ENCODE measurements around the gene NTM. TPM values are rescaled to one million over a fixed set of nuclear protein-coding genes. Genes with fewer than 3 reads are reported as not detected.
"Not testable (repeated sequence)": the region's sequence is repeated elsewhere in the genome, so short reads cannot be mapped to it uniquely, and the experiment has no call there.

NTM gene
- total RNA-seq, 2 donors from 2014 or later = not detected

DNA sequence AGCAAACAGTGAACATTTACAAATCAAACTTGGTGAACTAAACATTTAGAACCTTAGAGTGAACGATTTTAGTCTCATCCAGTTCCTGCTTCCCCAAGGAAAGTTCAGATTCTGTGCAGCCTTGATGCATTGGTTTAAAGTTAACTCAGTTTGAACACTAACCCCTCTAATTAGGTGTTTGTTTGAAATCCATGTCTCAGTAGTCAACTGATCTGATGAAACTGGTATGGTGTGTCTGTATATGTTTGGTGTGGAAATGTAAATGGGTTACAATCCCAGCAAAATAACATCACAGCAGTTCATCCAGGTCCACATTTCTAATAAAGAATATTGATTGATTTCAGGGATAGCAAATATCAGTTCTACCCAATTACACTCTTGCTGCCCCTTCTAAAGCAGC, 532.0 kb downstream of the NTM start:
- no peaks in the 10 kb centered on the region for H3K4me1 Mint-ChIP-seq (ENCODE audit: low read depth)
- H3K9me3 Mint-ChIP-seq = peaks cover 2 to 6% of the 10 kb centered on the region in 2 donors
- DNase-seq (no peak), ATAC-seq (replicated peaks in 1 of 2) (no peak)
- peaks cover 0 to 3% of the 10 kb centered on the region in 2 donors for H3K36me3 Mint-ChIP-seq (ENCODE audit: insufficient read depth in 2 of 2)
- no peak overlapping the region for H3K27ac Mint-ChIP-seq
- H3K4me3 Mint-ChIP-seq = no peak overlapping the region
- H3K27me3 Mint-ChIP-seq (ENCODE audit: low read depth) = peaks cover 9% of the 10 kb centered on the region

DNA sequence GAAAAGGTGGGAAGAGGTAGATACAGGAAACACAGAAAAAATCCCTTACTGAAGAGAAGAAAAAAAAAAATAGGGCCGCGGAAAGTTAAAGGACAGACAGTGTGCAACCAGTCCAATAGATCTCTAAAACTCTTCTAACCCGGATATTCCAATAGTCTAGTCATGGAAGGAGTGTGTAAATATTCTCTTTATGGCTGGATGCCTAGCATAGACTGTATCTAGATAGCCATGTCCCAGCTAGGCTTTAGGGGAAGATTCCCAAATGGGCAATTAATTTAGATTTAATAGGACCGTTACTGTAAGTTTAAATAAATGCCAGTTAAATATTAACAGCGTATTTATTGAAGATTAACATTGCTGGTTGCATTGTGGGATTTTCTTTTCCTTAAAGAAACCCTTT, 532.7 kb downstream of the NTM start:
- Mint-ChIP-seq H3K4me1 (ENCODE audit: low read depth) (no peaks in the 10 kb centered on the region), H3K27ac (no peak overlapping the region), H3K4me3 (no peak overlapping the region), H3K36me3 (ENCODE audit: insufficient read depth in 2 of 2) (peaks cover 0 to 3% of the 10 kb centered on the region in 2 donors), H3K9me3 (peaks cover 2 to 6% of the 10 kb centered on the region in 2 donors), H3K27me3 (ENCODE audit: low read depth) (peaks cover 11% of the 10 kb centered on the region)
- ATAC-seq (replicated peaks in 1 of 2) = no peak
- DNase-seq = no peak

DNA sequence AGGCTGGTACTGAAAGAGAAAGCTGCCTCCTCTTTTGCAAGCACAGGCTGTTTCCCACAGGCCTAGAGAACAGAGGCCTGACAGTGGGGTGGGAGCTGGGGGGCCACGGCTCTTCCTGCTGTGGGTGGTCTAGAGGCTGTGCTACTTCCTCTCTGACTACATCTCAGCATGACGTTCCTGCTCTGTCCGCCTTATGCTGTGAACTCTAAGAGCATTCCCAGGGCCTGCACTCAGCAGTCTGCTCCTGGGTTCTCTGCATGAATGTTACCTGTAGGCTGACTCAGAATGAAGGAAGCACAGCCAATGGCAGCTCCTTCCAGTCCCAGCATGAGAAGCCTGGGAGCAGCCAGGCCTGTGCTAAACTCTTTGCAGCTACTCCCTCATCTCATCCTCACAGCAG, 534.3 kb downstream of the NTM start:
- peaks cover 0 to 3% of the 10 kb centered on the region in 2 donors for H3K36me3 Mint-ChIP-seq (ENCODE audit: insufficient read depth in 2 of 2)
- H3K27me3 Mint-ChIP-seq (ENCODE audit: low read depth) = peaks cover 24% of the 10 kb centered on the region
- ATAC-seq (replicated peaks in 1 of 2) (no peak), DNase-seq (no peak)
- no peaks in the 10 kb centered on the region for H3K4me1 Mint-ChIP-seq (ENCODE audit: low read depth)
- no peak overlapping the region for H3K4me3 Mint-ChIP-seq
- H3K9me3 Mint-ChIP-seq = peaks cover 0 to 4% of the 10 kb centered on the region in 2 donors
- no peak overlapping the region for H3K27ac Mint-ChIP-seq

DNA sequence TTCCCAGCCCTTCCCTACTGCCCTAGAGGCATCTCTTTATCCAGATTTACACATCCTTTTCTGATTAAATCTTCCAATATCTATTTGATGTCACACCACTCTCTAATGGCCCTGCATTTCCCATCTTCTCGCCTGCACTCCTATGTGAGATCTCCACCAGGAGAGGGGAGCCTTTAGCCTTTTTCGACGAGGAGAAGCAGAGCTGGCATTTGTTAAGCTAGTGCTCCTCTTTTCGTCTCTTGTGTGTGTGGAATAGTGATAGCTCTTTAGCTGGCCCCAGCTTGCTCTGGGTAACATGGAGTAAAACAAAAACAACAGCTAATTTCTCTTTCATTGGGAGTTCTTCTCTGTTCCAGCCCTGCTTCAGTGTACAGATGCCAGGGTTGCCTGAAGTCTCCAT, 536.5 kb downstream of the NTM start:
- ATAC-seq (replicated peaks in 1 of 2) (no peak), DNase-seq (no peak)

DNA sequence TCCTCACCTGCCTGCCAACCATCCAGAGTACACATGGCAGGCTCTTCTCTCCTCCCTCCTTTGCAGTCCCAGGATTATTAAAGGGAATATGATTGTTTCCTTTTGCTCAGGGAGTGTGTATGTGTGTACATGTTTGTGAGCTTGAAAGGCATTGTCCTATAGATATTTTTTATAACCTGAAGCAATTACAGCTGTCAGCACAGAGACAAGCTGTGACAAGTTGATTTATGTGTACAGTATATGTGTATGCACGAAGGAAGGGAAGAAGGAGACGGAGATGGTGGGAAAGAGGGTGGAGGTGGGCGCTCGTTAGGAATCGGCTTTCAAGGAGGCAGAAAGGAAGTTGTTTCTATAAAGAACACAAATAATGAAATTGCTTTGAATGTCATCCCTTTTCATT, 537.0 kb downstream of the NTM start:
- DNase-seq = no peak
- Mint-ChIP-seq H3K4me1 (ENCODE audit: low read depth) (no peaks in the 10 kb centered on the region), H3K36me3 (ENCODE audit: insufficient read depth in 2 of 2) (peaks cover 0 to 3% of the 10 kb centered on the region in 2 donors), H3K27ac (no peak overlapping the region), H3K27me3 (ENCODE audit: low read depth) (peaks cover 34% of the 10 kb centered on the region), H3K9me3 (peaks cover 0 to 4% of the 10 kb centered on the region in 2 donors), H3K4me3 (no peak overlapping the region)
- no peak for ATAC-seq (replicated peaks in 1 of 2)

More for the DNA sequence above, 536.5 kb downstream of the NTM start:
- H3K9me3 Mint-ChIP-seq = peaks cover 0 to 4% of the 10 kb centered on the region in 2 donors
- no peak overlapping the region for H3K27ac Mint-ChIP-seq
- no peak overlapping the region for H3K4me3 Mint-ChIP-seq
- H3K4me1 Mint-ChIP-seq (ENCODE audit: low read depth) = no peaks in the 10 kb centered on the region
- peaks cover 30% of the 10 kb centered on the region for H3K27me3 Mint-ChIP-seq (ENCODE audit: low read depth)
- peaks cover 0 to 3% of the 10 kb centered on the region in 2 donors for H3K36me3 Mint-ChIP-seq (ENCODE audit: insufficient read depth in 2 of 2)

DNA sequence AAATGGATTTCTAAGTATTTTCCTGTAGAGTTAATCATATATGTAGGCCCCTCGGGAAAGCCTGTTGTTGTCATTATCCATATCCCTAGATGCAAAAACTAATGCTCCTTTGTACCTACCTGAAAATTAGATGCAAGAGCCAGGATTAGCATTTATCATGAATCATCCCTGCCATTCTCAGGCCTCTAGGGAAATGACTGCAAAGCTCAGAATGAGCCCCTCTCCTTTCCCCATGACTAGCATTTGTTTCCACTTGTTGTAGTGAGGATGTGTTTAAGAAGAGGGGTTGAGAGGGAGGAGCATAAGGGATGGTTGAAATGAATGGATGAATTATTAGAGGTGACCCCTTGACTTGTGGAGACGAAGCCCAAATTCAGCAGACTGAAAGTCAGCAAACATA, 537.9 kb downstream of the NTM start:
- Mint-ChIP-seq H3K9me3 (peaks cover 0 to 4% of the 10 kb centered on the region in 2 donors), H3K4me3 (no peak overlapping the region), H3K36me3 (ENCODE audit: insufficient read depth in 2 of 2) (peaks cover 0 to 3% of the 10 kb centered on the region in 2 donors), H3K4me1 (ENCODE audit: low read depth) (no peaks in the 10 kb centered on the region), H3K27me3 (ENCODE audit: low read depth) (peaks cover 43% of the 10 kb centered on the region), H3K27ac (no peak overlapping the region)
- no peak for DNase-seq
- ATAC-seq (replicated peaks in 1 of 2) = no peak

DNA sequence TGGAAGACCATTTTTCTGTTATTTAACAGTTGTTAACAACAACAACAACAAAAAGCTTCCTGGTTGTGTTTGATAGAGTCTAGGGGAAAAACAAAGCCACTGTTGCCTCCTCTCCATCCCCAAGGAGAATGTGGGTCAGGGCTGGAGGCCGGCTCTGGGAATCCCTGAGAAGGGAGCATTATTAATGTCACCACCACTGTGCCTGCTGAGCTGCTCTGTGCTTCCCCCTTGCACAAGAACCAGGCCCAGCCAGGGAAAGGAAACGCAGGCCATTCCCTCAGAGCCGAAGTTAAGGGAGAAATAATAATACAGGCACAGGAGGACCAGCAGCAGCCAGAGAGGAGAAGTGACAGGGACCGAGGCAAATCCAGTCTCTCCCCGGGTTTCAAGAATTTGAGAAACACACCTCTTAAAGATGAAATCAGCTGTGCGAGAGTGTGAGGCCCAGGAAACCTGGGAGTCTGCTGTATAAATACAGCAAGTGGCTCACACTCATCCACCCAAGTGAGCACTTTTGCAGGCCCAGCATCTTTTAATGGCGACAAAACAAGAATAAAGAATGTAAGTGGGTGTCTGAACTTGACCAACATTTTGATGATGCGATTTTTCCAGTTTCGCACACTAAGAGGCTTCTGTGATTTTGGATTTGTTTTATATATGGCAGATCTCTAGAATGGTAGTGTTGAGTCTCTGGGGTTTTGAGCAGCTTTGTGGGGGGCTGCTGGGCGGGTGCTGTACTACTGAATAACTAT, 539.2 kb downstream of the NTM start:
- peaks cover 43% of the 10 kb centered on the region for H3K27me3 Mint-ChIP-seq (ENCODE audit: low read depth)
- H3K27ac Mint-ChIP-seq = no peak overlapping the region
- peaks cover 0 to 4% of the 10 kb centered on the region in 2 donors for H3K9me3 Mint-ChIP-seq
- ATAC-seq (replicated peaks in 1 of 2) (no peak), DNase-seq (no peak)
- H3K4me3 Mint-ChIP-seq = no peak overlapping the region
- H3K36me3 Mint-ChIP-seq (ENCODE audit: insufficient read depth in 2 of 2) = peaks cover 0 to 3% of the 10 kb centered on the region in 2 donors
- H3K4me1 Mint-ChIP-seq (ENCODE audit: low read depth) = no peaks in the 10 kb centered on the region

DNA sequence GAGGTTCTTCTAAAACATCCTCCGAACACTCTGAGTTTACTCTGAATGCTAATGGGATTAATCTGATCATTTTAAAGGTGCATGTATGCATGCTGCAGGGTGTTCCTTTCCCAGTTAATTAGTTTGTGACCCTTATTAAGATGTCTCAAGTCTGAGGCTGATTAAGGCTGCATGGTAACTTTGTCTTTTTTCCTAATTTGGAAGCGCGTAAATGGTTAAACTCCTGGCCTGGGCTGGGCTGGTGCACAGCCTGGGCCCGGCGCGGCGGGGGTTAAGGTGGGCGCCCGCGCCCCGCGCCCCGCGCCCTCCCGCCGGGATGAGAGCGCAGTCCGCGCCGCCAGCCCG, 539.7 kb downstream of the NTM start:
- peaks cover 0 to 3% of the 10 kb centered on the region in 2 donors for H3K36me3 Mint-ChIP-seq (ENCODE audit: insufficient read depth in 2 of 2)
- no peaks in the 10 kb centered on the region for H3K4me1 Mint-ChIP-seq (ENCODE audit: low read depth)
- peaks cover 43% of the 10 kb centered on the region for H3K27me3 Mint-ChIP-seq (ENCODE audit: low read depth)
- no peak overlapping the region for H3K4me3 Mint-ChIP-seq
- H3K27ac Mint-ChIP-seq = no peak overlapping the region
- H3K9me3 Mint-ChIP-seq = peaks cover 0 to 4% of the 10 kb centered on the region in 2 donors
- no peak for DNase-seq
- no peak for ATAC-seq (replicated peaks in 1 of 2)

DNA sequence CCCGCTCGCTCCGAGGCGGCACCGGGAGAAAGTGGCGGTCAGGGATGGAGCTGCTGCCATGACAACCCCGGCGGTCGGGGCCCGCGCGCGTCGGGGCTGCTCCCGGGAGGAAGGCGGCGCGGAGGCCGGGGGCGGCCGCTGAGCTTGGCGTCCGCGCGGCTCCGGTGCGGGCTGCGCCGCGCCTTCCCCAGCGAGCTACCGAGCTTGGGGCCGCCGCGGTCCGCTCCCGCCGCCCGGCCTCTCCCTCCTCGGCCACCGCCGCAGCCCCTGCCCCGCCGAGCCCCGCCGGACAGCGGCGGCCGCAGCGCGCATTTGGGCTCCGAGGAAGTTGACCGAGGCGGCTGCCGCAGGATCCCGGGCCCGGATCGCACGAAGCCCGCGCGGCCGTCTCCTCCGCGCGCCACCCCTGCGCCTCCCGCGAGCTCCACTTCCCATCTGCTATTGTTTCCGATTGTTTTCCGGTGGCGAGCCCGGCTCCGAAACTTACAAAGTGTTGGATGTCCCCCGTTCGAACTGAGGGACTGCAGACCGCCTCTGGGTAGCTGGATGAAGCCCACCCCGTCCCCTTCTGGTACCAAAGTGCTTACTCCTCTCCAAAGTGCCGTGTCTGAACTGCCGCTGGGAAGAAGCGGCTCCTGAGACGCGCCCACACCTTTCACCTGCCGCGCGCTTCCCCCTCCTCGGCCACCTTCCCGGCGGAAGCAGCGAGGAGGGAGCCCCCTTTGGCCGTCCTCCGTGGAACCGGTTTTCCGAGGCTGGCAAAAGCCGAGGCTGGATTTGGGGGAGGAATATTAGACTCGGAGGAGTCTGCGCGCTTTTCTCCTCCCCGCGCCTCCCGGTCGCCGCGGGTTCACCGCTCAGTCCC, 540.3 kb downstream of the NTM start:
- no peak for ATAC-seq (replicated peaks in 1 of 2)
- H3K4me3 Mint-ChIP-seq = no peak overlapping the region

DNA sequence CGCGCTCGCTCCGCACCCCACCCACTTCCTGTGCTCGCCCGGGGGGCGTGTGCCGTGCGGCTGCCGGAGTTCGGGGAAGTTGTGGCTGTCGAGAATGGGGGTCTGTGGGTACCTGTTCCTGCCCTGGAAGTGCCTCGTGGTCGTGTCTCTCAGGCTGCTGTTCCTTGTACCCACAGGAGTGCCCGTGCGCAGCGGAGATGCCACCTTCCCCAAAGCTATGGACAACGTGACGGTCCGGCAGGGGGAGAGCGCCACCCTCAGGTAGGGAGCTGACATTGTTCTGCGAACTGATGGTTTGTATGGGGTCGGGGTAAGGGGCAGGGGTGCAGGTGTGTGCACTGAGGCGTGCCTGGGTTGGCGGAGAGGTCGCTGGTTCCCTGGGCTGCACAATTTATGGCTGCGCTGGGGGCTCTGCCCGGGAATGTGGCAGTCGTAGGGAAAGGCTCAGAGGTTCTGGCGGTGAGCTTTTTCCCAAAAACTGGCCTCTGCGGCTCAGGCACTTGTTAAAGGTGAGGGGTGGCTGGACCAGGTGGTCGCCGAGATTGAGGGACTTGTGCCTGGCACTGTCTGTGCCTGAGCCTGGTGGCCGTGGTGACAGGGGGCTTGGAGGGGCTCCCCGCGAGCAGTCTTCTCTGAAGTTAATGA, 541.1 kb downstream of the NTM start:
- H3K4me1 Mint-ChIP-seq (ENCODE audit: low read depth); H3K4me3 Mint-ChIP-seq; H3K9me3 Mint-ChIP-seq; DNase-seq; ATAC-seq (replicated peaks in 1 of 2); H3K36me3 Mint-ChIP-seq (ENCODE audit: insufficient read depth in 2 of 2); H3K27ac Mint-ChIP-seq: not testable (repeated sequence)
- peaks cover 43% of the 10 kb centered on the region for H3K27me3 Mint-ChIP-seq (ENCODE audit: low read depth)

More for the DNA sequence above, 540.3 kb downstream of the NTM start:
- DNase-seq = no peak
- Mint-ChIP-seq H3K9me3 (peaks cover 2 to 4% of the 10 kb centered on the region in 2 donors), H3K27me3 (ENCODE audit: low read depth) (peaks cover 43% of the 10 kb centered on the region), H3K27ac (no peak overlapping the region), H3K36me3 (ENCODE audit: insufficient read depth in 2 of 2) (peaks cover 0 to 2% of the 10 kb centered on the region in 2 donors), H3K4me1 (ENCODE audit: low read depth) (no peaks in the 10 kb centered on the region)

DNA sequence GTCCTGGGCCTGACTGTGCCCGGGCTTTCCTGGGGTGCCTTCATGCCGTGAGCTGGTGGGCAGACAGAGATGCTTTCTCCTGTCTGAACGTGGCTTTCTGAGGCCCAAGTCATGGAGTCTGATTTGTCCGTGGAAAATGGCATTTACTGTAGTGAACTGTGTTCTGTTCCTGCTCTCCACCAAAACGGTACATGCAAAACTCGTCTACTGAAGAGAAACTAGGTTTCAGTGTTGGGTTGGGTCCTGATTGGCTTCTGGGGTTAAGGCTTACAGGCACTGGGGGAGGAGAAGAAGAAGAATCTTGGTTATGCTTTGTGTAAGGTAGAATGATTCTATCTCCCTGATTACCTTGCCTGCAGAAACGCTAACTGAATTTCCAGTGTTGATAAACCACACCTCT, 541.7 kb downstream of the NTM start:
- Mint-ChIP-seq H3K27me3 (ENCODE audit: low read depth) (peaks cover 36% of the 10 kb centered on the region), H3K4me1 (ENCODE audit: low read depth) (no peaks in the 10 kb centered on the region)
- no peak for DNase-seq

DNA sequence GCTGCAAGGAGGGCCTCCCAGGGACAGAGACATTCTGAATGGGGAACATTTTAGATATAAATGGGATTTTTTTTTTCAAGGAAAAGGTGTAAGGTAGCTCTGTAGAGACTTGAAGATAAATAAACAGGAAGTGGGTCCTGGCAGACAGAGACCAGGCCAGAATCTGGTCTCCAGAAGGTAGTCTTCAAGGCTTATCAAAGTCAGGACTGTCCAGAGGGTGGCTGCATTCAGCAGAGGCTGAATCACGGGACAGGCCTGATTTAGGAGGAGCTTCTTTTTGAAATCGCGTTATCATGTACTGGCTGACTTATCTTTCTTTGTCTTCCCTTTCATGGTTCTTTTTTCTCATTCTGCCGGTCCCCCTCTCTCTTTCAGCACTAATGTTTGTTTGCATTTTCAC, 542.9 kb downstream of the NTM start:
- Mint-ChIP-seq H3K4me3 (no peak overlapping the region), H3K27ac (no peak overlapping the region), H3K9me3 (peaks cover 0 to 2% of the 10 kb centered on the region in 2 donors), H3K36me3 (ENCODE audit: insufficient read depth in 2 of 2) (peaks cover 0 to 2% of the 10 kb centered on the region in 2 donors), H3K4me1 (ENCODE audit: low read depth) (no peaks in the 10 kb centered on the region), H3K27me3 (ENCODE audit: low read depth) (peaks cover 30% of the 10 kb centered on the region)
- ATAC-seq (replicated peaks in 1 of 2) = no peak
- DNase-seq = no peak

More for the DNA sequence above, 541.7 kb downstream of the NTM start:
- Mint-ChIP-seq H3K9me3 (peaks cover 0 to 2% of the 10 kb centered on the region in 2 donors), H3K27ac (no peak overlapping the region), H3K36me3 (ENCODE audit: insufficient read depth in 2 of 2) (peaks cover 0 to 2% of the 10 kb centered on the region in 2 donors), H3K4me3 (no peak overlapping the region)
- ATAC-seq (replicated peaks in 1 of 2) = no peak

DNA sequence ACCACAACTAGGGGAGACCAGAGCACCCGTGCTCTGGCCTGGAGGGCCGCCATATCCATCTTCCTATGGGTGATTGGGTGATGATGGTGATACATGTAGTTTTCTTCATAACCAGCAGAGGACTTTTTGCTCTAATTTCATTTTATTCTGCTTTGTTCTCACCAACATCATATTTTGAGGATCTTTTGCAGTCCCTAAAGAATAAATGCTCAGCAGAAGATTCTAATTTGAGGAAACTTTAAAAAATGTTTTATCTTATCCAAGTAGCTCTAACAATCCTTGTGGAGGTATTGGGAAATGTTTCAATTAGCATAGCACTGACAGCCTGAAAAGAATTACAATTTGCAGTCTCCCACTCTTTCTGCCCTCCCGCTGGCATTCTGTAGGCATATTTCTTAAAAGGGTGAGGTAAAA, 544.0 kb downstream of the NTM start:
- H3K27me3 Mint-ChIP-seq (ENCODE audit: low read depth) = peaks cover 21% of the 10 kb centered on the region
- no peak overlapping the region for H3K27ac Mint-ChIP-seq
- no peak overlapping the region for H3K4me3 Mint-ChIP-seq
- DNase-seq (no peak), ATAC-seq (replicated peaks in 1 of 2) (no peak)
- no peaks in the 10 kb centered on the region for H3K4me1 Mint-ChIP-seq (ENCODE audit: low read depth)
- peaks cover 0 to 2% of the 10 kb centered on the region in 2 donors for H3K36me3 Mint-ChIP-seq (ENCODE audit: insufficient read depth in 2 of 2)
- peaks cover 0 to 2% of the 10 kb centered on the region in 2 donors for H3K9me3 Mint-ChIP-seq

All from activated T-cell treated with anti-CD3 and anti-CD28 coated beads, Interleukin-2, amount 50 U/mL, for 72 hours (primary cell).